IMR-90 (cell line): Measurements from ENCODE around the gene CDH23. TPM values are rescaled to one million over a fixed set of nuclear protein-coding genes. Genes with fewer than 3 reads are reported as not detected.

Source experiments
- ATAC-seq: fragments of 200-7000 bp; cut with Tn5 transposase; 2 replicates; pipeline ENCODE4 v1.9.1; 2020; ENCODE audit warnings: low read depth, mild to moderate bottlenecking, moderate library complexity
- BruUV-seq: library from RNA; stranded (reverse); fragments of 400-500 nt; replicated peaks from 2 replicates; lab custom pipeline; 2021; lab: Mats Ljungman, UMichigan
- CTCF ChIA-PET: fragments of 300-600 bp; formaldehyde crosslinking; extraction: SDS; loops from one replicate; lab custom pipeline; 2021; ENCODE audit warnings: antibody characterized with exemption; lab: Yijun Ruan, JAX
- POLR2A ChIA-PET: fragments of 300-600 bp; sonication (Branson Sonifier 250); formaldehyde crosslinking; loops from one replicate; lab custom pipeline; 2022; ENCODE audit warnings: antibody characterized with exemption; ENCODE audit not compliant: unreplicated experiment; lab: Charles Lee
- DNase-seq: peaks from one replicate; pipeline ENCODE4 v3.0.0; 2013
- H2AFZ ChIP-seq: replicated peaks from 2 replicates; pipeline ENCODE3; 2013; ENCODE audit warnings: low read length, mild to moderate bottlenecking; ENCODE audit not compliant: poor library complexity
- H2AK5ac ChIP-seq: 2 replicates; pipeline ENCODE4 v1.6.1; 2013; ENCODE audit warnings: low read depth, low read length, inconsistent platforms
- H2AK9ac ChIP-seq: replicated peaks from 2 replicates; pipeline ENCODE3; 2013; ENCODE audit warnings: mild to moderate bottlenecking, low read depth, low read length, moderate library complexity; ENCODE audit not compliant: poor library complexity
- H2BK120ac ChIP-seq: 2 replicates; pipeline ENCODE4 v1.6.1; 2013; ENCODE audit warnings: low read depth, low read length, inconsistent platforms
- H2BK15ac ChIP-seq: 3 replicates; pipeline ENCODE4 v1.6.1; 2013; ENCODE audit warnings: low read depth, low read length, inconsistent platforms
- H2BK20ac ChIP-seq: 2 replicates; pipeline ENCODE4 v1.6.1; 2013; ENCODE audit warnings: low read depth, mild to moderate bottlenecking, inconsistent platforms, low read length, moderate library complexity
- H2BK5ac ChIP-seq: 2 replicates; pipeline ENCODE4 v1.6.1; 2013; ENCODE audit warnings: mild to moderate bottlenecking, low read depth, low read length, inconsistent platforms; ENCODE audit not compliant: poor library complexity, severe bottlenecking
- H3K14ac ChIP-seq: replicated peaks from 2 replicates; pipeline ENCODE4 v1.6.1; 2013; ENCODE audit warnings: low read depth, low read length, inconsistent platforms
- H3K18ac ChIP-seq: 2 replicates; pipeline ENCODE4 v1.6.1; 2013; ENCODE audit warnings: low read depth, low read length, control low read depth
- H3K23ac ChIP-seq: 2 replicates; pipeline ENCODE4 v1.6.1; 2013; ENCODE audit warnings: low read depth, low read length, inconsistent platforms
- H3K27ac ChIP-seq: 2 replicates; pipeline ENCODE4 v1.5.1; 2013; ENCODE audit warnings: mild to moderate bottlenecking, control low read depth, low read length; ENCODE audit not compliant: insufficient read depth
- H3K27me3 ChIP-seq: 2 replicates; pipeline ENCODE4 v1.6.1; 2013; ENCODE audit warnings: low read length; ENCODE audit not compliant: control insufficient read depth, insufficient read depth
- H3K36me3 ChIP-seq: 2 replicates; pipeline ENCODE4 v1.6.1; 2013; ENCODE audit warnings: low read length, mixed read lengths; ENCODE audit not compliant: control insufficient read depth, insufficient read depth
- H3K4ac ChIP-seq: 2 replicates; pipeline ENCODE4 v1.6.1; 2013; ENCODE audit warnings: low read depth, low read length, inconsistent platforms
- H3K4me1 ChIP-seq: 2 replicates; pipeline ENCODE4 v1.6.1; 2013; ENCODE audit warnings: low read length, mixed read lengths; ENCODE audit not compliant: control insufficient read depth, insufficient read depth
- H3K4me2 ChIP-seq: 2 replicates; pipeline ENCODE4 v1.6.1; 2013; ENCODE audit warnings: low read depth, mild to moderate bottlenecking, control low read depth, low read length, moderate library complexity
- H3K4me3 ChIP-seq: 2 replicates; pipeline ENCODE4 v1.5.1; 2013; ENCODE audit warnings: low read depth, mild to moderate bottlenecking, control low read depth, low read length, moderate library complexity; ENCODE audit not compliant: insufficient read depth
- H3K56ac ChIP-seq: 2 replicates; pipeline ENCODE4 v1.6.1; 2013; ENCODE audit warnings: low read length, inconsistent platforms; ENCODE audit not compliant: insufficient read depth; ENCODE audit errors: extremely low read depth
- H3K79me1 ChIP-seq, 2 experiments: 2 replicates each; pipeline ENCODE4 v1.6.1; 2013; ENCODE audit warnings: low read length in 2 of 2, inconsistent platforms in 1 of 2, low read depth in 1 of 2
- H3K9ac ChIP-seq: 2 replicates; pipeline ENCODE4 v1.6.1; 2013; ENCODE audit warnings: low read depth, low read length, control low read depth
- H3K9me1 ChIP-seq: 2 replicates; pipeline ENCODE4 v1.6.1; 2013; ENCODE audit warnings: low read length, inconsistent platforms; ENCODE audit not compliant: insufficient read depth
- H3K9me3 ChIP-seq: 2 replicates; pipeline ENCODE4 v1.6.1; 2013; ENCODE audit warnings: low read length; ENCODE audit not compliant: control insufficient read depth, insufficient read depth
- H4K20me1 ChIP-seq: 2 replicates; pipeline ENCODE4 v1.6.1; 2013; ENCODE audit warnings: low read length, inconsistent platforms; ENCODE audit not compliant: insufficient read depth
- H4K5ac ChIP-seq: 2 replicates; pipeline ENCODE4 v1.6.1; 2013; ENCODE audit warnings: mild to moderate bottlenecking, low read depth, low read length, control low read depth
- H4K8ac ChIP-seq, 2 experiments: 2 replicates each; pipeline ENCODE4 v1.6.1; 2013; ENCODE audit warnings: low read depth in 2 of 2, low read length in 2 of 2, control low read depth in 1 of 2, inconsistent platforms in 1 of 2
- H4K91ac ChIP-seq: 2 replicates; pipeline ENCODE4 v1.6.1; 2013; ENCODE audit warnings: low read depth, low read length, inconsistent platforms; ENCODE audit not compliant: insufficient read depth
- BHLHE40 ChIP-seq: fragments of 150-350 bp; IDR thresholded peaks from 2 replicates; pipeline ENCODE4 v1.6.1; 2016; ENCODE audit warnings: mild to moderate bottlenecking, low read depth, low read length
- CEBPB ChIP-seq: IDR thresholded peaks from 2 replicates; pipeline ENCODE4 v1.6.1; 2012; ENCODE audit warnings: low read depth, low read length, improper control_type of control experiment
- CHD1 ChIP-seq: IDR thresholded peaks from 2 replicates; pipeline ENCODE4 v1.6.1; 2012; ENCODE audit warnings: low read depth, low read length, improper control_type of control experiment
- FOS ChIP-seq: fragments of 150-350 bp; IDR thresholded peaks from 2 replicates; pipeline ENCODE4 v1.6.1; 2016; ENCODE audit warnings: low read depth, low read length
- MAFK ChIP-seq: IDR thresholded peaks from 2 replicates; pipeline ENCODE4 v1.6.1; 2012; ENCODE audit warnings: low read depth, low read length, improper control_type of control experiment
- MAZ ChIP-seq: IDR thresholded peaks from 2 replicates; pipeline ENCODE4 v1.6.1; 2012; ENCODE audit warnings: low read depth, mild to moderate bottlenecking, low read length, improper control_type of control experiment, moderate library complexity, borderline replicate concordance
- MXI1 ChIP-seq: IDR thresholded peaks from 2 replicates; pipeline ENCODE4 v1.6.1; 2012; ENCODE audit warnings: low read depth, mild to moderate bottlenecking, low read length, moderate library complexity, borderline replicate concordance
- NFE2L2 ChIP-seq: fragments of 150-350 bp; IDR thresholded peaks from 2 replicates; pipeline ENCODE4 v1.6.1; 2016; ENCODE audit warnings: low read depth, mild to moderate bottlenecking, low read length
- POLR2A ChIP-seq: IDR thresholded peaks from 2 replicates; pipeline ENCODE4 v1.6.1; 2012; ENCODE audit warnings: mild to moderate bottlenecking, low read depth, low read length
- RAD21 ChIP-seq: IDR thresholded peaks from 2 replicates; pipeline ENCODE4 v1.6.1; 2012; ENCODE audit warnings: low read length, improper control_type of control experiment
- RCOR1 ChIP-seq: IDR thresholded peaks from 2 replicates; pipeline ENCODE4 v1.6.1; 2012; ENCODE audit warnings: mild to moderate bottlenecking, low read length, improper control_type of control experiment; ENCODE audit not compliant: insufficient replicate concordance
- RFX5 ChIP-seq: IDR thresholded peaks from 2 replicates; pipeline ENCODE4 v1.8.0; 2012; ENCODE audit warnings: low read depth, mild to moderate bottlenecking, low read length, moderate library complexity
- SMC3 ChIP-seq: fragments of 150-350 bp; IDR thresholded peaks from 2 replicates; pipeline ENCODE4 v1.6.1; 2016; ENCODE audit warnings: low read depth, mild to moderate bottlenecking, antibody characterized with exemption, low read length, moderate library complexity
- WGBS, 2 experiments: methylation state at CpG; one replicate each; pipeline versions ENCODE4 v1.1.5 to v1.1.7; 2013; ENCODE audit warnings: missing lambda C conversion rate in 2 of 2; ENCODE audit not compliant: insufficient read length in 1 of 2; ENCODE audit errors: extremely low coverage in 2 of 2; 5-methylcytosine and 5-hydroxymethylcytosine counted together
- dilution Hi-C: fragments of 300-500 bp; cut with HindIII; formaldehyde crosslinking; loops from one replicate; pipeline ENCODE4 v1.14.3; 2018; ENCODE audit warnings: low sequenced_read_pairs; ENCODE audit not compliant: unreplicated experiment
- in situ Hi-C: fragments of 300-500 bp; cut with MboI; formaldehyde crosslinking; loops from 3 replicates; pipeline ENCODE4 v1.14.3; 2019; ENCODE audit warnings: low sequenced_read_pairs, inconsistent platforms, mixed read lengths
- intact Hi-C: fragments of 100-400 bp; cut with micrococcal nuclease; formaldehyde crosslinking; loops from 2 replicates; pipeline ENCODE4 v1.10.0; 2022
- polyA plus RNA-seq, 3 experiments: library from polyadenylated mRNA; depleted of rRNA; stranded (reverse); fragments of >200 nt; gene quantifications; 2 replicates each; pipeline ENCODE4 v1.2.3, GENCODE V29; 2012; ENCODE audit warnings: low replicate concordance in 1 of 3
- total RNA-seq: library from RNA; depleted of rRNA; stranded (reverse); fragments of >200 nt; gene quantifications from 2 replicates; pipeline ENCODE4 v1.2.3, GENCODE V29; 2012
- TF ChIP-seq, protein P1 (sequence below): fragments of 150-350 bp; IDR thresholded peaks from 2 replicates; pipeline ENCODE4 v1.6.1; 2016; ENCODE audit warnings: low read depth, mild to moderate bottlenecking, low read length, moderate library complexity, borderline replicate concordance
- TF ChIP-seq, protein P2 (sequence below): fragments of 150-350 bp; IDR thresholded peaks from 2 replicates; pipeline ENCODE4 v1.6.1; 2017; ENCODE audit warnings: mild to moderate bottlenecking, antibody characterized with exemption, low read length, low read depth
- TF ChIP-seq, protein P3 (sequence below): conservative IDR thresholded peaks from 2 replicates; pipeline ENCODE4 v1.5.1; 2012; ENCODE audit warnings: mild to moderate bottlenecking, low read depth, low read length, improper control_type of control experiment

The CDH23 gene
- total and polyA plus RNA-seq, 2 of the 4 experiments (the other 2 are of a cell fraction), result under 0.01 to 0.03 TPM

DNA sequence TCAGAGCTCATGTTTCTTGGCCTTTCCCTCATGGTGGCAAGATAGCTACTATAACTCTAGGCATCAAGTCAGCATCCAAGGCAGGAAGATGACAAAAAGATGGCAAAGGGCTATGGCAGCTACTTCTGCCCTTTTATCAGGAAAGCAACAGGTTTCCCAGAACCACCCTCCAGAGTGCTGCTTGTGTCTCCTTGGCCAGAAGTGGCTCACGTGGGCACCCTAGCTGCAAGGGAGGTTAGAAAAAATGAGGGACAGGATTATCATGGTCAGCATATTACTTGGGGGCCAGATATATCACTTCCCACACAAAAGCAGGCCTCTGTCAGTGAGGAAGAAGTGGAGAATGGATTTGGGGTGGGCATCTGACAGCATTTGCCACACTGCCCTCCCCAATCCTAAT, 347.1 kb downstream of the CDH23 start:
- ChIA-PET CTCF (no interaction called here), POLR2A (no interaction called here)
- Histone ChIP-seq H3K18ac (no peak overlapping the region), H3K23ac (no peak overlapping the region), H3K27ac (no peak overlapping the region), H4K5ac (no peak overlapping the region), H4K91ac (no peak overlapping the region), H4K20me1 (no peaks in the 10 kb centered on the region; the same call in 1 of the 2 replicates), H3K14ac (no peak overlapping the region), H3K4ac (no peak overlapping the region), H4K8ac (no peak overlapping the region), H3K4me2 (no peak overlapping the region), H2BK20ac (no peak overlapping the region), H2AK9ac (no peak overlapping the region), H2AFZ (no peak overlapping the region), H2BK15ac (no peak overlapping the region), H3K9me1 (no peaks in the 10 kb centered on the region), H3K27me3 (peaks cover 7% of the 10 kb centered on the region), H2BK5ac (no peak overlapping the region), H3K9ac (no peak overlapping the region), H2AK5ac (no peak overlapping the region), H3K79me1 (no peaks in the 10 kb centered on the region), H3K36me3 (no peaks in the 10 kb centered on the region), H2BK120ac (no peak overlapping the region), H3K4me1 (peaks cover 2% of the 10 kb centered on the region; the same call in 1 of the 2 replicates), H3K9me3 (peaks cover 2% of the 10 kb centered on the region; the same call in 1 of the 2 replicates), H3K56ac (no peak overlapping the region), H3K4me3 (no peak overlapping the region)
- whole genome bisulfite sequencing, 2 experiments, result no CpG with 5 or more reads among the region's 1 CpG
- no peak for TF ChIP-seq CEBPB
- TF ChIP-seq RFX5, result no peak
- no peak for TF ChIP-seq MAZ
- no peak for TF ChIP-seq MXI1
- TF ChIP-seq, protein P1, sequence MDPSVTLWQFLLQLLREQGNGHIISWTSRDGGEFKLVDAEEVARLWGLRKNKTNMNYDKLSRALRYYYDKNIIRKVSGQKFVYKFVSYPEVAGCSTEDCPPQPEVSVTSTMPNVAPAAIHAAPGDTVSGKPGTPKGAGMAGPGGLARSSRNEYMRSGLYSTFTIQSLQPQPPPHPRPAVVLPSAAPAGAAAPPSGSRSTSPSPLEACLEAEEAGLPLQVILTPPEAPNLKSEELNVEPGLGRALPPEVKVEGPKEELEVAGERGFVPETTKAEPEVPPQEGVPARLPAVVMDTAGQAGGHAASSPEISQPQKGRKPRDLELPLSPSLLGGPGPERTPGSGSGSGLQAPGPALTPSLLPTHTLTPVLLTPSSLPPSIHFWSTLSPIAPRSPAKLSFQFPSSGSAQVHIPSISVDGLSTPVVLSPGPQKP, result no peak
- TF ChIP-seq SMC3, result no peak
- no peak for TF ChIP-seq RAD21
- TF ChIP-seq, protein P2, sequence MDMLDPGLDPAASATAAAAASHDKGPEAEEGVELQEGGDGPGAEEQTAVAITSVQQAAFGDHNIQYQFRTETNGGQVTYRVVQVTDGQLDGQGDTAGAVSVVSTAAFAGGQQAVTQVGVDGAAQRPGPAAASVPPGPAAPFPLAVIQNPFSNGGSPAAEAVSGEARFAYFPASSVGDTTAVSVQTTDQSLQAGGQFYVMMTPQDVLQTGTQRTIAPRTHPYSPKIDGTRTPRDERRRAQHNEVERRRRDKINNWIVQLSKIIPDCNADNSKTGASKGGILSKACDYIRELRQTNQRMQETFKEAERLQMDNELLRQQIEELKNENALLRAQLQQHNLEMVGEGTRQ, result no peak
- no peak for TF ChIP-seq BHLHE40
- TF ChIP-seq, protein P3, sequence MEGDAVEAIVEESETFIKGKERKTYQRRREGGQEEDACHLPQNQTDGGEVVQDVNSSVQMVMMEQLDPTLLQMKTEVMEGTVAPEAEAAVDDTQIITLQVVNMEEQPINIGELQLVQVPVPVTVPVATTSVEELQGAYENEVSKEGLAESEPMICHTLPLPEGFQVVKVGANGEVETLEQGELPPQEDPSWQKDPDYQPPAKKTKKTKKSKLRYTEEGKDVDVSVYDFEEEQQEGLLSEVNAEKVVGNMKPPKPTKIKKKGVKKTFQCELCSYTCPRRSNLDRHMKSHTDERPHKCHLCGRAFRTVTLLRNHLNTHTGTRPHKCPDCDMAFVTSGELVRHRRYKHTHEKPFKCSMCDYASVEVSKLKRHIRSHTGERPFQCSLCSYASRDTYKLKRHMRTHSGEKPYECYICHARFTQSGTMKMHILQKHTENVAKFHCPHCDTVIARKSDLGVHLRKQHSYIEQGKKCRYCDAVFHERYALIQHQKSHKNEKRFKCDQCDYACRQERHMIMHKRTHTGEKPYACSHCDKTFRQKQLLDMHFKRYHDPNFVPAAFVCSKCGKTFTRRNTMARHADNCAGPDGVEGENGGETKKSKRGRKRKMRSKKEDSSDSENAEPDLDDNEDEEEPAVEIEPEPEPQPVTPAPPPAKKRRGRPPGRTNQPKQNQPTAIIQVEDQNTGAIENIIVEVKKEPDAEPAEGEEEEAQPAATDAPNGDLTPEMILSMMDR, result no peak
- TF ChIP-seq CHD1, result no peak
- TF ChIP-seq NFE2L2, result no peak
- no peak for TF ChIP-seq POLR2A
- no peak for TF ChIP-seq FOS
- no peak for TF ChIP-seq MAFK
- TF ChIP-seq RCOR1, result no peak
- intact Hi-C loops, result no loop called here
- DNase-seq (no peak), ATAC-seq (no peak)
- in situ Hi-C loops, result no loop called here
- dilution Hi-C loops, result no loop called here
- no TSS peak for BruUV-seq
